Mesothelial cell of epicardium (in vitro differentiated cells): ENCODE measurements around the gene GBP6. TPM values are rescaled to one million over a fixed set of nuclear protein-coding genes. Genes with fewer than 3 reads are reported as not detected.
"Not testable (repeated sequence)": the region's sequence is repeated elsewhere in the genome, so short reads cannot be mapped to it uniquely, and the experiment has no call there.

ENCODE experiments used
- DNase-seq, 2 experiments: peaks; one replicate each; pipeline ENCODE4 v3.0.0; 2021; ENCODE audit warnings: low spot score in 2 of 2; ENCODE audit not compliant: unreplicated experiment in 2 of 2
- H3K27ac Mint-ChIP-seq: 2 replicates; pipeline ENCODE4 v1.8.0; 2021; ENCODE audit warnings: mixed read lengths
- H3K27me3 Mint-ChIP-seq: 2 replicates; pipeline ENCODE4 v1.8.0; 2021; ENCODE audit warnings: low read depth, mixed read lengths
- H3K36me3 Mint-ChIP-seq: 2 replicates; pipeline ENCODE4 v1.8.0; 2021; ENCODE audit warnings: mixed read lengths
- H3K4me1 Mint-ChIP-seq: 2 replicates; pipeline ENCODE4 v1.8.0; 2021; ENCODE audit warnings: mixed read lengths
- H3K4me3 Mint-ChIP-seq: 2 replicates; pipeline ENCODE4 v1.8.0; 2021; ENCODE audit warnings: mild to moderate bottlenecking, moderate library complexity, mixed read lengths
- H3K9me3 Mint-ChIP-seq: 2 replicates; pipeline ENCODE4 v1.8.0; 2021; ENCODE audit warnings: mixed read lengths
- total RNA-seq: library from RNA; stranded (reverse); gene quantifications from 3 replicates; pipeline ENCODE4 v1.2.1, GENCODE V29; 2021
- TF ChIP-seq, protein P1 (sequence below): fragments of 200-600 bp; sonication (generic); IDR thresholded peaks from one replicate; pipeline ENCODE4 v1.5.0; 2021; ENCODE audit warnings: antibody characterized with exemption; ENCODE audit not compliant: unreplicated experiment

Gene GBP6
- total RNA-seq, 1 donor from 2014 or later = 0.09 TPM

DNA sequence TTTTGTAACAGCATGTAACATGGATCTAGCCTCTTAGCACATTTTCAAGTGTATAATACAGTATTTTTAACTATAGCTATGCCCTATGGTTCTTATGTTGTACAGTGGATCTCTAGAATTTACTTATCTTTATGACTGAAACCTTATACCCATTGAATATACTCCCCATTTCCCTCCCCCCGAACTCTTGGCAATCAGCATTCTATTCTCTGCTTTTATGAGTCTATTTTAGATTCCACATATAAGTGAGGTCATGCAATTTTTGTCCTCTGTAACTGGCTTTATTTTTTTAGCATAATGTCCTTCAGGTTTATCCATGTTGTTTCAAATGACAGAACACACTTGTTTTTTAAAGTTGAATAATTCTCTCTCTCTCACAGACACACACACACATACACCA is 3.1 kb upstream of the GBP6 start:
- DNase-seq = no peak
- H3K4me1 Mint-ChIP-seq = peaks cover 22% of the 10 kb centered on the region
- H3K9me3 Mint-ChIP-seq = no peaks in the 10 kb centered on the region
- TF ChIP-seq, protein P1, sequence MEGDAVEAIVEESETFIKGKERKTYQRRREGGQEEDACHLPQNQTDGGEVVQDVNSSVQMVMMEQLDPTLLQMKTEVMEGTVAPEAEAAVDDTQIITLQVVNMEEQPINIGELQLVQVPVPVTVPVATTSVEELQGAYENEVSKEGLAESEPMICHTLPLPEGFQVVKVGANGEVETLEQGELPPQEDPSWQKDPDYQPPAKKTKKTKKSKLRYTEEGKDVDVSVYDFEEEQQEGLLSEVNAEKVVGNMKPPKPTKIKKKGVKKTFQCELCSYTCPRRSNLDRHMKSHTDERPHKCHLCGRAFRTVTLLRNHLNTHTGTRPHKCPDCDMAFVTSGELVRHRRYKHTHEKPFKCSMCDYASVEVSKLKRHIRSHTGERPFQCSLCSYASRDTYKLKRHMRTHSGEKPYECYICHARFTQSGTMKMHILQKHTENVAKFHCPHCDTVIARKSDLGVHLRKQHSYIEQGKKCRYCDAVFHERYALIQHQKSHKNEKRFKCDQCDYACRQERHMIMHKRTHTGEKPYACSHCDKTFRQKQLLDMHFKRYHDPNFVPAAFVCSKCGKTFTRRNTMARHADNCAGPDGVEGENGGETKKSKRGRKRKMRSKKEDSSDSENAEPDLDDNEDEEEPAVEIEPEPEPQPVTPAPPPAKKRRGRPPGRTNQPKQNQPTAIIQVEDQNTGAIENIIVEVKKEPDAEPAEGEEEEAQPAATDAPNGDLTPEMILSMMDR = no peak
- no peaks in the 10 kb centered on the region for H3K36me3 Mint-ChIP-seq
- no peaks in the 10 kb centered on the region for H3K27me3 Mint-ChIP-seq
- H3K4me3 Mint-ChIP-seq = no peak overlapping the region
- H3K27ac Mint-ChIP-seq = no peak overlapping the region

DNA sequence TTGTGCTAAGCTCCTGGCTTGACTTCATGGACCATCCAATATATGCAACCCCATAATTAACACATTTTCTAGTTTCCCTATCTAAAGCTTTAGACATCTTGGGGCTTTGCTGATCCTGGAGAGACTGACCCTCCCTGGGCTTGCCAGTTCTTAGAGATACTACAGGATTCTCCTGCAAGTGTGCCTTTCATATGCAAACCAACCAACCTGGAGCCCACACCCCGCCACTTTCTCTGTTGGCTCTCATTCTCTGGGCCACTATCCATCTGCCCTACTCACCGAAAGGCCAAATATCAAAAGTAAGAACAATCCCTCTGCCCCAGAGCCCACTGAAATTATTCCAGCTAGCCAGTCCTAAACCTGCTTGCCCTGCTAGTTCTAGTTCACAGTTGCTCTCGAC is 2.2 kb upstream of the GBP6 start:
- Mint-ChIP-seq H3K9me3 (no peaks in the 10 kb centered on the region), H3K27me3 (no peaks in the 10 kb centered on the region), H3K27ac (no peak overlapping the region), H3K4me3 (no peak overlapping the region), H3K4me1 (peaks cover 24% of the 10 kb centered on the region), H3K36me3 (no peaks in the 10 kb centered on the region)
- no peak for DNase-seq
- TF ChIP-seq, protein P1 = no peak

DNA sequence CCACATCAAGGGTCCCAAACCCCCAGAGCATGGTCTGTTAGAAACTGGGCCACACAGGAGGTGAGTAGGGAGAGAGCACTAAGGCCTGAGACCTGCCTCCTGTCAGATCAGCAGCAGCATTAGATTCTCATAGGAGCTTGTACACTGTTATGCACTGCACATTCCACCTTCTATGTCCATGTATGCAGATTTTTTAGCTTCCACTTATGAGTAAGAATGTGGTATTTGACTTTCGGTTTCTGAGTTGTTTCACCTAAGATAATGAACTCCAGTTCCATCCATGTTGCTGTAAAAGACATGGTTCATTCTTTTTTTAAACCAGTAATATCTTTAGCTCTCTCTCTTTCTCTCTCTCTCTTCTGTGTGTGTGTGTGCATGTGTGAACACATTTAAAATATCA is 663 bp upstream of the GBP6 start:
- Mint-ChIP-seq H3K36me3 (no peaks in the 10 kb centered on the region), H3K4me1 (peaks cover 22% of the 10 kb centered on the region), H3K9me3 (no peaks in the 10 kb centered on the region), H3K27me3 (no peaks in the 10 kb centered on the region), H3K4me3 (no peak overlapping the region), H3K27ac (peak overlapping the region; percentile 64)
- TF ChIP-seq, protein P1 = no peak
- DNase-seq = no peak

DNA sequence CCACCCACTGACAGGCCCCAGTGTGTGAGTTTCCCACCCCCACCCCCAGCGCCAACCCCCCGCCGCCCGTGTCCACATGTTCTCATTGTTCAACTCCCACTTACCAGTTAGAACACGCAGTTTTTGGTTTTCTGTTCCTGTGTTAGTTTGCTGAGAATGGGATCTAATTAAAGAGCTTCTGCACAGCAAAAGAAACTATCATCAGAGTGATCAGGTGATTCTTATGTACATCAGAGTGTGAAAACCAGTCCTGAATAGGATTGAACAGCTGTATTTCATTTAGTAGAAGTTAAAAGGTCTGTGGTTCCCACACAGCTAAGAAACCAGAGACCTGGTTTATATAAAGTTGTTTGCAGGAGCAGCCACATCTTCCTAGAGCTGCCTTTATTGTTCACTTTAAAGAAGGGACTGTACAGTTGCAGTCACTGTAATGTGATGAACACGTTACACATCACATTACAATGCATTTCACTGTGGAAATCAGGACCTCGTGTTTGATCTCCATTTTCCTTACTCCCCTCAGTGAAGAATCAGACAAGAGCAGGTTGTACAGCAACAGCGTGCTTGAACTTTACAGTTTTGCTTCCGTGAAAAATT is 1.2 kb downstream of the GBP6 start:
- Mint-ChIP-seq H3K4me1 (peaks cover 21% of the 10 kb centered on the region), H3K27ac (no peak overlapping the region), H3K4me3 (no peak overlapping the region), H3K36me3 (no peaks in the 10 kb centered on the region), H3K9me3 (no peaks in the 10 kb centered on the region), H3K27me3 (no peaks in the 10 kb centered on the region)
- no peak for DNase-seq
- TF ChIP-seq, protein P1 = no peak

DNA sequence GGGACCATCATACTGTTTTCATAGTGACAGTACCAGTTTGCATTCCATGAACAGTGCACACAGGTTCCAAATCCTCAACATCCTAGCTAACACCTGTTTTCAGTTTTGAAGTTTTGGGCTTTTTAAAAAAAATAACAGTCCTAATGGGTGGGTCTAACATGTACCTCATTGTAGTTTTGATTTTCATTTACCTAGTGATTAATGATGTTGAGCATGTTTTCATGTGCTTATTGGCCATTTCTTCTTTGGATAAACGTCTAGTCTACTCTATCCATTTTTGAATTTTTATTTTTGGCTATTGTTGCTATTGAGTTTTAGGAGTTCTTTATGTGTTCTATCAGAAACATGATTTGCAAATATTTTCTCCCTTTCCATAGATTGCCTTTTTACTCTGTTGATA is 3.4 kb downstream of the GBP6 start:
- no peak for DNase-seq
- H3K27ac Mint-ChIP-seq = no peak overlapping the region
- no peaks in the 10 kb centered on the region for H3K36me3 Mint-ChIP-seq
- H3K4me3 Mint-ChIP-seq = no peak overlapping the region
- no peaks in the 10 kb centered on the region for H3K9me3 Mint-ChIP-seq
- TF ChIP-seq, protein P1 = no peak
- no peaks in the 10 kb centered on the region for H3K27me3 Mint-ChIP-seq
- H3K4me1 Mint-ChIP-seq = peaks cover 16% of the 10 kb centered on the region

DNA sequence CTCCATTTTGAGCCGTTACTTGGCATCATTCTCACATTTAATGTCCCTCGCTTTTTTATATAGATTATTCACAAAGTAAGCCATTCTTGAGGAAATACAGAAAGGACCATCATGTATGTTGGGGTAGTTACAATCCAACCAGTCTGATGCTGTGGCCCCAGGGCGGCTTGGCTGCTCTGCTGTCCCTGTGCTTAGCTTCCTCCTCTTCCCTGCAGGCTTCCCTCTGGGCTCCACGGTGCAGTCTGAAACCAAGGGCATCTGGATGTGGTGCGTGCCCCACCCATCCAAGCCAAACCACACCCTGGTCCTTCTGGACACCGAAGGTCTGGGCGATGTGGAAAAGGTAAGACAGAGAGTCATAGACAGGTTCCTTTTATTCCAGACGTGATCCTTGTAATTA is 5.5 kb downstream of the GBP6 start:
- H3K4me3 Mint-ChIP-seq = no peak overlapping the region
- DNase-seq = no peak
- no peaks in the 10 kb centered on the region for H3K9me3 Mint-ChIP-seq
- TF ChIP-seq, protein P1 = no peak
- H3K27me3 Mint-ChIP-seq = no peaks in the 10 kb centered on the region
- H3K36me3 Mint-ChIP-seq = no peaks in the 10 kb centered on the region
- H3K27ac Mint-ChIP-seq = no peak overlapping the region
- peaks cover 5% of the 10 kb centered on the region for H3K4me1 Mint-ChIP-seq

DNA sequence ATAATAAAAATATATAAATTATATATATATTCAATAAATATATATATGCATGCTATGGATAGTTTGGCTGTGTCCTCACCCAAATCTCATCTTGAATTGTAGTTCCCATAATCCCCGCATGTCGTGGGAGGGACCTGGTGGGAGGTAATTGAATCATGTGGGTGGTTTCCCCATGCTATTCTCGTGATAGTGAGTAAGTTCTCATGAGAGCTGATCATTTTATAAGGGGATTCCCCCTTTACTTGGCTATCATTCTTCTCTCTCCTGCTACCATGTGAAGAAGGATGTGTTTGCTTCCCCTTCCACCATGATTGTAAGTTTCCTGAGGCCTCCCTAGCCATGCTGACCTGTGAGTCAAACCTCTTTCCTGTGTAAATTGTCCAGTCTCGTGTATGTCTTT is 10.0 kb downstream of the GBP6 start:
- H3K4me3 Mint-ChIP-seq, H3K27me3 Mint-ChIP-seq, H3K36me3 Mint-ChIP-seq, H3K27ac Mint-ChIP-seq, DNase-seq, H3K4me1 Mint-ChIP-seq, H3K9me3 Mint-ChIP-seq: not testable (repeated sequence)
